Activated T-helper 1 cell treated with anti-CD3 and anti-CD28 coated beads, Interleukin-12 subunit alpha, Interleukin-12 subunit beta, Interleukin-2, Interleukin-4 antibody, amounts not matched to agents 30 ng/mL and 10 ng/mL and 1 ng/mL, durations not matched to agents 14 hours and 24 hours and 36 hours (primary cell): ENCODE measurements around the gene SMIM7. TPM values are rescaled to one million over a fixed set of nuclear protein-coding genes. Genes with fewer than 3 reads are reported as not detected.

Experiments
- DNase-seq: peaks from one replicate; pipeline ENCODE4 v3.0.0; 2021; ENCODE audit warnings: low spot score
- H3K27ac Mint-ChIP-seq: one replicate; pipeline ENCODE4 v1.8.0; 2021; ENCODE audit warnings: mild to moderate bottlenecking, mixed read lengths
- H3K27me3 Mint-ChIP-seq: one replicate; pipeline ENCODE4 v1.8.0; 2022; ENCODE audit warnings: mild to moderate bottlenecking, moderate library complexity, mixed read lengths; ENCODE audit not compliant: insufficient read depth
- H3K36me3 Mint-ChIP-seq: one replicate; pipeline ENCODE4 v1.8.0; 2021; ENCODE audit warnings: low read depth, mixed read lengths
- H3K4me1 Mint-ChIP-seq: one replicate; pipeline ENCODE4 v1.8.0; 2021; ENCODE audit warnings: low read depth, mixed read lengths
- H3K4me3 Mint-ChIP-seq: one replicate; pipeline ENCODE4 v1.8.0; 2021; ENCODE audit warnings: mild to moderate bottlenecking, moderate library complexity, mixed read lengths
- H3K9me3 Mint-ChIP-seq: one replicate; pipeline ENCODE4 v1.8.0; 2021; ENCODE audit warnings: mixed read lengths
- intact Hi-C: fragments of 100-400 bp; cut with micrococcal nuclease; formaldehyde crosslinking; loops from one replicate; pipeline ENCODE4 v1.15.1; 2024
- total RNA-seq: library from RNA; stranded (reverse); gene quantifications from 2 replicates; pipeline ENCODE4 v1.2.3, GENCODE V29; 2022

Gene SMIM7
- total RNA-seq, 1 donor from 2014 or later, result 69.3 TPM

GRCh38 chr19:16627193-16627927 is 32.6 kb downstream of the SMIM7 start:
- Mint-ChIP-seq H3K27ac (peak overlapping the region; percentile 82), H3K27me3 (no peaks in the 10 kb centered on the region), H3K4me3 (peak overlapping the region; percentile 94), H3K36me3 (peaks cover 22% of the 10 kb centered on the region), H3K9me3 (no peaks in the 10 kb centered on the region), H3K4me1 (peaks cover 44% of the 10 kb centered on the region)
- intact Hi-C loops, result loop anchor here (5.0 kb wide), 1 partner anchor 270 kb away; no protein-coding TSS in a partner anchor
- DNase-seq, result no peak

- H3K4me1 Mint-ChIP-seq, result peaks cover 41% of the 10 kb centered on the region
- intact Hi-C loops, result loop anchor here (5.0 kb wide), 1 partner anchor 271 kb away; no protein-coding TSS in a partner anchor
These were observed 33.1 kb downstream of the SMIM7 start for GRCh38 chr19:16626796-16627192.

GRCh38 chr19:16625163-16625958 is 34.6 kb downstream of the SMIM7 start:
- intact Hi-C loops, result loop anchor here (5.0 kb wide), 1 partner anchor 272 kb away; no protein-coding TSS in a partner anchor
- no peaks in the 10 kb centered on the region for H3K27me3 Mint-ChIP-seq
- peak overlapping the region; percentile 94 for H3K4me3 Mint-ChIP-seq
- peaks cover 11% of the 10 kb centered on the region for H3K36me3 Mint-ChIP-seq
- no peaks in the 10 kb centered on the region for H3K9me3 Mint-ChIP-seq
- H3K27ac Mint-ChIP-seq, result peak overlapping the region; percentile 19
- DNase-seq, result no peak
- H3K4me1 Mint-ChIP-seq, result peaks cover 52% of the 10 kb centered on the region

More at GRCh38 chr19:16626796-16627192, 33.1 kb downstream of the SMIM7 start:
- Mint-ChIP-seq H3K27me3 (no peaks in the 10 kb centered on the region), H3K9me3 (no peaks in the 10 kb centered on the region), H3K4me3 (peak overlapping the region; percentile 94), H3K27ac (peak overlapping the region; percentile 82), H3K36me3 (peaks cover 19% of the 10 kb centered on the region)
- DNase-seq, result no peak

- H3K27me3 Mint-ChIP-seq, result no peaks in the 10 kb centered on the region
- intact Hi-C loops, result no loop called here
- no peak overlapping the region for H3K4me3 Mint-ChIP-seq
- peaks cover 11% of the 10 kb centered on the region for H3K36me3 Mint-ChIP-seq
- DNase-seq, result no peak
- H3K27ac Mint-ChIP-seq, result no peak overlapping the region
- no peaks in the 10 kb centered on the region for H3K9me3 Mint-ChIP-seq
- peaks cover 51% of the 10 kb centered on the region for H3K4me1 Mint-ChIP-seq
These were observed 35.7 kb downstream of the SMIM7 start for GRCh38 chr19:16624236-16624635.

GRCh38 chr19:16623576-16623975 is 36.4 kb downstream of the SMIM7 start:
- H3K27ac Mint-ChIP-seq, result no peak overlapping the region
- peaks cover 11% of the 10 kb centered on the region for H3K36me3 Mint-ChIP-seq
- H3K4me1 Mint-ChIP-seq, result peaks cover 53% of the 10 kb centered on the region
- H3K4me3 Mint-ChIP-seq, result no peak overlapping the region
- no peaks in the 10 kb centered on the region for H3K9me3 Mint-ChIP-seq
- intact Hi-C loops, result no loop called here
- H3K27me3 Mint-ChIP-seq, result no peaks in the 10 kb centered on the region
- DNase-seq, result no peak

GRCh38 chr19:16623066-16623465 is 36.9 kb downstream of the SMIM7 start:
- intact Hi-C loops, result no loop called here
- Mint-ChIP-seq H3K9me3 (no peaks in the 10 kb centered on the region), H3K36me3 (peaks cover 11% of the 10 kb centered on the region), H3K27ac (no peak overlapping the region), H3K4me3 (no peak overlapping the region), H3K4me1 (peaks cover 53% of the 10 kb centered on the region), H3K27me3 (no peaks in the 10 kb centered on the region)
- no peak for DNase-seq

GRCh38 chr19:16621165-16621800 is 38.7 kb downstream of the SMIM7 start:
- Mint-ChIP-seq H3K36me3 (peaks cover 11% of the 10 kb centered on the region), H3K27me3 (no peaks in the 10 kb centered on the region), H3K27ac (no peak overlapping the region), H3K9me3 (no peaks in the 10 kb centered on the region), H3K4me3 (no peak overlapping the region), H3K4me1 (peaks cover 58% of the 10 kb centered on the region)
- no peak for DNase-seq
- intact Hi-C loops, result no loop called here

GRCh38 chr19:16620584-16620983 is 39.4 kb downstream of the SMIM7 start:
- Mint-ChIP-seq H3K27me3 (no peaks in the 10 kb centered on the region), H3K9me3 (no peaks in the 10 kb centered on the region), H3K36me3 (peaks cover 7% of the 10 kb centered on the region), H3K4me1 (peaks cover 58% of the 10 kb centered on the region), H3K27ac (no peak overlapping the region), H3K4me3 (no peak overlapping the region)
- intact Hi-C loops, result no loop called here
- no peak for DNase-seq

- no peak for DNase-seq
- H3K9me3 Mint-ChIP-seq, result no peaks in the 10 kb centered on the region
- H3K36me3 Mint-ChIP-seq, result peaks cover 3% of the 10 kb centered on the region
- intact Hi-C loops, result no loop called here
- peaks cover 58% of the 10 kb centered on the region for H3K4me1 Mint-ChIP-seq
- H3K27ac Mint-ChIP-seq, result no peak overlapping the region
- H3K27me3 Mint-ChIP-seq, result no peaks in the 10 kb centered on the region
- no peak overlapping the region for H3K4me3 Mint-ChIP-seq
These were observed 39.9 kb downstream of the SMIM7 start for GRCh38 chr19:16620018-16620417.

- Mint-ChIP-seq H3K4me3 (no peak overlapping the region), H3K36me3 (peaks cover 3% of the 10 kb centered on the region), H3K27me3 (no peaks in the 10 kb centered on the region), H3K27ac (no peak overlapping the region), H3K4me1 (peaks cover 58% of the 10 kb centered on the region), H3K9me3 (no peaks in the 10 kb centered on the region)
- intact Hi-C loops, result no loop called here
- DNase-seq, result no peak
These were observed 40.5 kb downstream of the SMIM7 start for GRCh38 chr19:16619457-16619856.

- Mint-ChIP-seq H3K4me3 (no peak overlapping the region), H3K4me1 (peaks cover 58% of the 10 kb centered on the region), H3K27me3 (no peaks in the 10 kb centered on the region), H3K27ac (no peak overlapping the region), H3K9me3 (no peaks in the 10 kb centered on the region), H3K36me3 (no peaks in the 10 kb centered on the region)
- intact Hi-C loops, result no loop called here
- no peak for DNase-seq
These were observed 41.7 kb downstream of the SMIM7 start for GRCh38 chr19:16618248-16618647.

- Mint-ChIP-seq H3K4me1 (peaks cover 63% of the 10 kb centered on the region), H3K36me3 (no peaks in the 10 kb centered on the region), H3K4me3 (no peak overlapping the region), H3K9me3 (no peaks in the 10 kb centered on the region), H3K27me3 (no peaks in the 10 kb centered on the region), H3K27ac (no peak overlapping the region)
- intact Hi-C loops, result no loop called here
- no peak for DNase-seq
These were observed 44.1 kb downstream of the SMIM7 start for GRCh38 chr19:16615808-16616207.

- Mint-ChIP-seq H3K9me3 (no peaks in the 10 kb centered on the region), H3K36me3 (peaks cover 2% of the 10 kb centered on the region), H3K4me1 (peaks cover 62% of the 10 kb centered on the region), H3K27me3 (no peaks in the 10 kb centered on the region), H3K4me3 (peak overlapping the region; percentile 45), H3K27ac (peak overlapping the region; percentile 74)
- no peak for DNase-seq
- intact Hi-C loops, result no loop called here
These were observed 45.0 kb downstream of the SMIM7 start for GRCh38 chr19:16614941-16615340.
